PC-9 (cell line): Measurements from ENCODE around the gene FHAD1. TPM values are rescaled to one million over a fixed set of nuclear protein-coding genes. Genes with fewer than 3 reads are reported as not detected.

Source experiments
- BruUV-seq: library from RNA; stranded (reverse); fragments of 400-500 nt; replicated peaks from 2 replicates; lab custom pipeline; 2021; lab: Mats Ljungman, UMichigan
- CTCF ChIA-PET: fragments of 300-600 bp; sonication (Branson Sonifier 250); formaldehyde crosslinking; loops from one replicate; lab custom pipeline; 2022; ENCODE audit warnings: antibody characterized with exemption; lab: Charles Lee
- POLR2A ChIA-PET: fragments of 300-600 bp; sonication (Branson Sonifier 250); formaldehyde crosslinking; loops from one replicate; lab custom pipeline; 2022; ENCODE audit warnings: antibody characterized with exemption; ENCODE audit not compliant: unreplicated experiment; lab: Charles Lee
- DNase-seq, 2 experiments: peaks; one replicate each; pipeline versions ENCODE4 v3.0.0 to v3.0.0-alpha.2; 2015 to 2022; ENCODE audit warnings: mixed read lengths in 1 of 2
- H2AFZ ChIP-seq: fragments of 200-600 bp; sonication (generic); 2 replicates; pipeline ENCODE4 v1.8.1; 2017; ENCODE audit warnings: antibody characterized with exemption
- H3F3A ChIP-seq: fragments of 200-600 bp; sonication (generic); 2 replicates; pipeline ENCODE4 v1.8.1; 2017; ENCODE audit warnings: antibody characterized with exemption, mild to moderate bottlenecking, low read depth; ENCODE audit not compliant: insufficient read depth
- H3K27ac ChIP-seq: fragments of 200-600 bp; sonication (generic); 2 replicates; pipeline ENCODE4 v1.6.1; 2016; ENCODE audit warnings: mixed run types
- H3K27me3 ChIP-seq: fragments of 200-600 bp; sonication (generic); 2 replicates; pipeline ENCODE4 v1.6.1; 2016; ENCODE audit warnings: low read depth, mixed run types; ENCODE audit not compliant: insufficient read depth
- H3K36me3 ChIP-seq: fragments of 200-600 bp; sonication (generic); 2 replicates; pipeline ENCODE4 v1.6.1; 2016; ENCODE audit warnings: low read depth, mixed run types
- H3K4me1 ChIP-seq: fragments of 200-600 bp; sonication (generic); replicated peaks from 2 replicates; pipeline ENCODE4 v1.6.1; 2016; ENCODE audit warnings: mixed run types; ENCODE audit not compliant: insufficient read depth
- H3K4me2 ChIP-seq: fragments of 200-600 bp; sonication (generic); 2 replicates; pipeline ENCODE4 v1.6.1; 2017; ENCODE audit warnings: mixed run types
- H3K4me3 ChIP-seq: fragments of 200-600 bp; sonication (generic); 2 replicates; pipeline ENCODE4 v1.6.1; 2016; ENCODE audit warnings: mixed run types
- H3K79me2 ChIP-seq: fragments of 200-600 bp; sonication (generic); 2 replicates; pipeline ENCODE4 v1.6.1; 2017; ENCODE audit warnings: low read depth, mixed run types
- H3K9me2 ChIP-seq: fragments of 200-600 bp; sonication (generic); 2 replicates; pipeline ENCODE4 v1.8.1; 2017; ENCODE audit warnings: mild to moderate bottlenecking; ENCODE audit not compliant: insufficient read depth
- H3K9me3 ChIP-seq: fragments of 200-600 bp; sonication (generic); 2 replicates; pipeline ENCODE4 v1.8.1; 2016; ENCODE audit warnings: low read depth; ENCODE audit not compliant: insufficient read depth
- H4K20me1 ChIP-seq: fragments of 200-600 bp; sonication (generic); 2 replicates; pipeline ENCODE4 v1.8.1; 2017; ENCODE audit not compliant: insufficient read depth
- EZH2 ChIP-seq: fragments of 200-600 bp; sonication (generic); IDR thresholded peaks from 2 replicates; pipeline ENCODE4 v1.8.0; 2017; ENCODE audit warnings: antibody characterized with exemption, low read depth
- intact Hi-C: fragments of 100-400 bp; cut with micrococcal nuclease; formaldehyde crosslinking; loops from one replicate; pipeline ENCODE4 v1.10.0; 2022; ENCODE audit not compliant: unreplicated experiment
- total RNA-seq: library from RNA; stranded (reverse); gene quantifications from 2 replicates; pipeline ENCODE4 v1.2.3, GENCODE V29; 2021
- TF ChIP-seq, protein P1 (sequence below): fragments of 200-600 bp; sonication (generic); conservative IDR thresholded peaks from 2 replicates; pipeline ENCODE4 v1.6.1; 2017; ENCODE audit warnings: mixed run types, antibody characterized with exemption, mild to moderate bottlenecking, moderate library complexity

FHAD1 gene
- total RNA-seq, 1 experiment from 2014 or later = 6.9 TPM

- no peak for DNase-seq
- no peak for TF ChIP-seq EZH2
- TF ChIP-seq, protein P1, sequence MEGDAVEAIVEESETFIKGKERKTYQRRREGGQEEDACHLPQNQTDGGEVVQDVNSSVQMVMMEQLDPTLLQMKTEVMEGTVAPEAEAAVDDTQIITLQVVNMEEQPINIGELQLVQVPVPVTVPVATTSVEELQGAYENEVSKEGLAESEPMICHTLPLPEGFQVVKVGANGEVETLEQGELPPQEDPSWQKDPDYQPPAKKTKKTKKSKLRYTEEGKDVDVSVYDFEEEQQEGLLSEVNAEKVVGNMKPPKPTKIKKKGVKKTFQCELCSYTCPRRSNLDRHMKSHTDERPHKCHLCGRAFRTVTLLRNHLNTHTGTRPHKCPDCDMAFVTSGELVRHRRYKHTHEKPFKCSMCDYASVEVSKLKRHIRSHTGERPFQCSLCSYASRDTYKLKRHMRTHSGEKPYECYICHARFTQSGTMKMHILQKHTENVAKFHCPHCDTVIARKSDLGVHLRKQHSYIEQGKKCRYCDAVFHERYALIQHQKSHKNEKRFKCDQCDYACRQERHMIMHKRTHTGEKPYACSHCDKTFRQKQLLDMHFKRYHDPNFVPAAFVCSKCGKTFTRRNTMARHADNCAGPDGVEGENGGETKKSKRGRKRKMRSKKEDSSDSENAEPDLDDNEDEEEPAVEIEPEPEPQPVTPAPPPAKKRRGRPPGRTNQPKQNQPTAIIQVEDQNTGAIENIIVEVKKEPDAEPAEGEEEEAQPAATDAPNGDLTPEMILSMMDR = no peak
- Histone ChIP-seq H3K4me1 (no peaks in the 10 kb centered on the region), H3K27me3 (no peaks in the 10 kb centered on the region), H3K4me3 (no peak overlapping the region), H3F3A (no peaks in the 10 kb centered on the region), H2AFZ (no peak overlapping the region), H4K20me1 (no peaks in the 10 kb centered on the region), H3K9me2 (no peaks in the 10 kb centered on the region), H3K27ac (no peak overlapping the region), H3K36me3 (no peaks in the 10 kb centered on the region), H3K79me2 (no peaks in the 10 kb centered on the region), H3K9me3 (no peaks in the 10 kb centered on the region), H3K4me2 (no peak overlapping the region)
- intact Hi-C loops = no loop called here
- ChIA-PET CTCF (no interaction called here), POLR2A (no interaction called here)
- BruUV-seq = no TSS peak
These were observed 65.8 kb downstream of the FHAD1 start for GRCh38 chr1:15312626-15313411.

GRCh38 chr1:15314328-15315281 is 67.6 kb downstream of the FHAD1 start:
- TF ChIP-seq EZH2 = no peak
- TF ChIP-seq, protein P1 = no peak
- H3K79me2 ChIP-seq = no peaks in the 10 kb centered on the region
- no peak overlapping the region for H3K4me2 ChIP-seq
- H2AFZ ChIP-seq = no peak overlapping the region
- no peaks in the 10 kb centered on the region for H3K36me3 ChIP-seq
- H4K20me1 ChIP-seq = no peaks in the 10 kb centered on the region
- BruUV-seq = no TSS peak
- no peaks in the 10 kb centered on the region for H3F3A ChIP-seq
- no peak for DNase-seq
- H3K27ac ChIP-seq = no peak overlapping the region
- no peaks in the 10 kb centered on the region for H3K9me2 ChIP-seq
- no peaks in the 10 kb centered on the region for H3K9me3 ChIP-seq
- CTCF ChIA-PET = interaction anchor here (0.5 kb wide), 1 partner anchor 45 kb away, joined by 6 read pairs; no protein-coding TSS in a partner anchor
- intact Hi-C loops = no loop called here
- no peaks in the 10 kb centered on the region for H3K4me1 ChIP-seq
- H3K27me3 ChIP-seq = no peaks in the 10 kb centered on the region
- H3K4me3 ChIP-seq = no peak overlapping the region
- POLR2A ChIA-PET = no interaction called here

DNA sequence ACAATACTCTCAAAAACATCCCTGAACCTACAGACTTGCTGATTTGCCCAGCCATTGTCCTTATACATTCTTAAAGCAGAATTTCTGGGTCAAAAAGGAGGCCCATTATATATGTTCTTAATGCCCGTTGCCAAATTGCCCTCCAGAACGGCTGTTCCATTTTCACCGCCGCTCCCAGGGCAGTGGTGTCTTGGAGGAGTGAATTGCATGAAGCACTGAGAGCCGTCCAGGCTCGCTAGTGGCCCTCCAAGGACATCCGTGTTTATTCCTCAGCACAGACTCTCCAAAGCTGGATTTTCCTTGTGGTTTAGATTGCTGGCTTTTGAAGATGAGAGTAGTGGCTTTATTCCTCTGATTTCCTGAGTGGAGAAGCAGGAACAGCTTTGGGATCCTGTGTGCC is 68.8 kb downstream of the FHAD1 start:
- CTCF ChIA-PET = no interaction called here
- no peak overlapping the region for H3K27ac ChIP-seq
- TF ChIP-seq, protein P1 = no peak
- no peak for TF ChIP-seq EZH2
- BruUV-seq = no TSS peak
- no peak for DNase-seq
- H3K79me2 ChIP-seq = no peaks in the 10 kb centered on the region
- no peaks in the 10 kb centered on the region for H3K36me3 ChIP-seq
- no peaks in the 10 kb centered on the region for H3K27me3 ChIP-seq
- H3F3A ChIP-seq = no peaks in the 10 kb centered on the region
- no peaks in the 10 kb centered on the region for H3K9me2 ChIP-seq
- H3K4me1 ChIP-seq = no peaks in the 10 kb centered on the region
- no peak overlapping the region for H3K4me3 ChIP-seq
- no peaks in the 10 kb centered on the region for H3K9me3 ChIP-seq
- POLR2A ChIA-PET = no interaction called here
- intact Hi-C loops = no loop called here
- H4K20me1 ChIP-seq = no peaks in the 10 kb centered on the region
- no peak overlapping the region for H3K4me2 ChIP-seq
- H2AFZ ChIP-seq = no peak overlapping the region
